Measurements from ENCODE around the gene PPOX. TPM values are rescaled to one million over a fixed set of nuclear protein-coding genes. Genes with fewer than 3 reads are reported as not detected.

PPOX gene
- total RNA-seq, 2 experiments from 2014 or later: 32.9 to 33.2 TPM

GRCh38 chr1:161157867-161158266 lies 8.4 kb upstream of the PPOX start:
- ChIA-PET POLR2A (interaction anchor here (1.0 to 2.0 kb wide), 3 partner anchors 9 to 44 kb away, joined by 4 to 16 read pairs (median 9); partner anchors contain the start of genes B4GALT3, NDUFS2 and PPOX), CTCF (interaction anchor here (0.8 to 2.1 kb wide), 9 partner anchors 8 to 224 kb away, joined by 3 to 15 read pairs (median 3); partner anchors contain the start of genes DEDD, NIT1, PFDN2 and PPOX)
- H3K4me3 Mint-ChIP-seq: no peak overlapping the region

GRCh38 chr1:161158316-161159010 lies 7.8 kb upstream of the PPOX start:
- peaks cover 68% of the 10 kb centered on the region for H3K4me1 Mint-ChIP-seq

More at GRCh38 chr1:161157867-161158266, 8.4 kb upstream of the PPOX start:
- H3K4me1 Mint-ChIP-seq: peaks cover 63% of the 10 kb centered on the region
- no peaks in the 10 kb centered on the region for H3K27me3 Mint-ChIP-seq
- no peaks in the 10 kb centered on the region for H3K9me3 Mint-ChIP-seq
- H3K27ac Mint-ChIP-seq: peak overlapping the region; percentile 12
- H3K36me3 Mint-ChIP-seq (ENCODE audit: low read depth): peaks cover 52% of the 10 kb centered on the region
- no peak for DNase-seq

DNA sequence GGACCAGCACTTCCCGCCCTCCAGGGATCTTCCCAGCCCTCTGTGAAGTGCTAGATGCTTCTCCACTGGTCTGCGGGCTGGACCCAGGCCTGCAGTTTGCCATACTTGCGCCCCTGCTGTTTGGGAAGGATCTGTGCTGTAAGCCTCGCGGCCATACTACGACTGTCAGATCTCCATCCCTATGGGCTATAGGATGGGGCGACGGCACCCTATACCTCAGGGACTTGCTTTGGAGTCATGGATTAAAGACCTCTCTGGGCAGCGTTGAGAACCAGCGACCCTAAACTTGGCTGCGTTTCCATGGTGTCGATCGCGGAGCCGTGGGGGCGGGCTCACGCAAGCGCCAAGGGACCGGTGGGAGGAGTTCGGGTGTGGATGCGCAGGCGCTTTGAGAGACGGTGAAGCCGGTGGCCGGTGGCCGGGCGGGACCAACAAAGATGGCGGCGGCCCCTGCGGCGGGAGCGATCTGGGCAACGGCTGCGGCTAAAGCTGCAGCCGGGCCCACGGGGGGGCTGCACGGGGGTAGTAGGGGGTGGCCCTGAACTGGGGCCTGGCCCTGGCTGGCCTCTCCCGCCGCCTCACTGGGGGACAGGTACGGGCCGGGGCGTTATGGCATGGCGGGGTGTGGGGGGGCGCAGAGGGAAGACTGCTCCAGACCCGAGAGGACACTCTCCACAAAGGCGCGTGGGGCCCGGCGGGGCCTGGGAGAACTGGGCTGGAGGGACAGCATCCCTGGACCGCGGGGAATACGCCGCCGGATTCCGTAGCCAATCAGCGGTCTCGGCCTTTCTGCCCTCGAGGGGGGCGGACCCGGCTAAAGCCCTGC lies 6.9 kb upstream of the PPOX start, which contains the start of gene USP21:
Gene USP21, plus strand, starts transcription at position 414 of the 826 bp plus-strand sequence. CDS start 1,141 bp downstream, outside the sequence.
- peak; percentile 93 for DNase-seq
- Mint-ChIP-seq H3K27ac (peak within 1 kb of the TSS; percentile 87), H3K9me3 (no peaks in the 10 kb centered on the region), H3K4me3 (peak within 1 kb of the TSS; percentile 92), H3K36me3 (ENCODE audit: low read depth) (peaks cover 64% of the 10 kb centered on the region), H3K4me1 (peaks cover 69% of the 10 kb centered on the region), H3K27me3 (no peaks in the 10 kb centered on the region)
- POLR2A ChIA-PET: interaction anchor here (1.1 to 2.0 kb wide), 3 partner anchors 18 to 43 kb away, joined by 3 to 9 read pairs (median 4); partner anchors contain the start of genes B4GALT3 and NDUFS2
- CTCF ChIA-PET: interaction anchor here (1.0 to 1.8 kb wide), 3 partner anchors 8 to 42 kb away, joined by 3 to 5 read pairs (median 3); partner anchors contain the start of genes NIT1 and PFDN2

More at GRCh38 chr1:161158316-161159010, 7.8 kb upstream of the PPOX start:
- Mint-ChIP-seq H3K27me3 (no peaks in the 10 kb centered on the region), H3K27ac (peak overlapping the region; percentile 87), H3K4me3 (peak overlapping the region; percentile 92), H3K36me3 (ENCODE audit: low read depth) (peaks cover 58% of the 10 kb centered on the region), H3K9me3 (no peaks in the 10 kb centered on the region)
- ChIA-PET CTCF (interaction anchor here (0.8 to 1.8 kb wide), 8 partner anchors 9 to 224 kb away, joined by 3 to 5 read pairs (median 3); partner anchors contain the start of genes DEDD, NIT1, PFDN2 and TOMM40L), POLR2A (interaction anchor here (1.1 to 2.0 kb wide), 4 partner anchors 8 to 44 kb away, joined by 3 to 16 read pairs (median 6); partner anchors contain the start of genes B4GALT3, NDUFS2 and PPOX)
- no peak for DNase-seq

DNA sequence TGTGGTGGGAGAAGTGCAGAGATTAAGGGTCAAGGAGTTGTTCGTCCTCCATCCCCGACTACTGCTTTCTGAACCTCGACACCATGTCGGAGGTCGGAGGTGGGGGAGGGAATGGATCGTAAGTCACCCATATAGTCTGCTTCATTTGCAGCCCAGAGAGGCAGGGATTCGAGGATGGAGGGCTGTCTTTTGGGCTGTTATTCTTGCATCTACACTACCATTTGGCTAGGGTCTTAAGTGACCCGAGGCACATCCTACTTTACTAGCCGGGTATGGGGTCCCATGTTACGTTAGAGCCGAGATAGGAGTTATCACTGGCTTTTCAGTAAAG lies 6.3 kb upstream of the PPOX start:
- Mint-ChIP-seq H3K36me3 (ENCODE audit: low read depth) (peaks cover 65% of the 10 kb centered on the region), H3K27me3 (no peaks in the 10 kb centered on the region), H3K4me1 (peaks cover 69% of the 10 kb centered on the region), H3K9me3 (no peaks in the 10 kb centered on the region), H3K4me3 (peak overlapping the region; percentile 92), H3K27ac (peak overlapping the region; percentile 66)
- DNase-seq: no peak
- CTCF ChIA-PET: no interaction called here
- POLR2A ChIA-PET: interaction anchor here (1.3 kb wide), 1 partner anchor 22 kb away, joined by 4 read pairs; no protein-coding TSS in a partner anchor

DNA sequence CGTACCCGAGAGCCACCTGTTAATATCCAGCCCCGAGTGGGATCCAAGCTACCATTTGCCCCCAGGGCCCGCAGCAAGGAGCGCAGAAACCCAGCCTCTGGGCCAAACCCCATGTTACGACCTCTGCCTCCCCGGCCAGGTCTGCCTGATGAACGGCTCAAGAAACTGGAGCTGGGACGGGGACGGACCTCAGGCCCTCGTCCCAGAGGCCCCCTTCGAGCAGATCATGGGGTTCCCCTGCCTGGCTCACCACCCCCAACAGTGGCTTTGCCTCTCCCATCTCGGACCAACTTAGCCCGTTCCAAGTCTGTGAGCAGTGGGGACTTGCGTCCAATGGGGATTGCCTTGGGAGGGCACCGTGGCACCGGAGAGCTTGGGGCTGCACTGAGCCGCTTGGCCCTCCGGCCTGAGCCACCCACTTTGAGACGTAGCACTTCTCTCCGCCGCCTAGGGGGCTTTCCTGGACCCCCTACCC lies 5.5 kb upstream of the PPOX start:
- peaks cover 68% of the 10 kb centered on the region for H3K4me1 Mint-ChIP-seq

GRCh38 chr1:161161652-161162051 lies 4.6 kb upstream of the PPOX start:
- Mint-ChIP-seq H3K27me3 (no peaks in the 10 kb centered on the region), H3K27ac (no peak overlapping the region), H3K4me3 (no peak overlapping the region), H3K4me1 (peaks cover 67% of the 10 kb centered on the region), H3K36me3 (ENCODE audit: low read depth) (peaks cover 58% of the 10 kb centered on the region), H3K9me3 (no peaks in the 10 kb centered on the region)
- no peak for DNase-seq
- CTCF ChIA-PET: interaction anchor here (0.8 to 1.0 kb wide), 2 partner anchors 19 to 144 kb away, joined by 3 read pairs; no protein-coding TSS in a partner anchor
- POLR2A ChIA-PET: interaction anchor here (1.1 to 1.6 kb wide), 7 partner anchors 15 to 115 kb away, joined by 3 to 5 read pairs (median 4); partner anchors contain the start of genes DEDD, TOMM40L and USF1

More for the DNA sequence above, 5.5 kb upstream of the PPOX start:
- peaks cover 61% of the 10 kb centered on the region for H3K36me3 Mint-ChIP-seq (ENCODE audit: low read depth)
- peak overlapping the region; percentile 92 for H3K4me3 Mint-ChIP-seq
- CTCF ChIA-PET: no interaction called here
- H3K9me3 Mint-ChIP-seq: no peaks in the 10 kb centered on the region
- DNase-seq: no peak
- H3K27me3 Mint-ChIP-seq: no peaks in the 10 kb centered on the region
- peak overlapping the region; percentile 66 for H3K27ac Mint-ChIP-seq
- POLR2A ChIA-PET: interaction anchor here (1.1 to 1.6 kb wide), 3 partner anchors 16 to 114 kb away, joined by 3 to 5 read pairs (median 4); partner anchors contain the start of gene USF1

DNA sequence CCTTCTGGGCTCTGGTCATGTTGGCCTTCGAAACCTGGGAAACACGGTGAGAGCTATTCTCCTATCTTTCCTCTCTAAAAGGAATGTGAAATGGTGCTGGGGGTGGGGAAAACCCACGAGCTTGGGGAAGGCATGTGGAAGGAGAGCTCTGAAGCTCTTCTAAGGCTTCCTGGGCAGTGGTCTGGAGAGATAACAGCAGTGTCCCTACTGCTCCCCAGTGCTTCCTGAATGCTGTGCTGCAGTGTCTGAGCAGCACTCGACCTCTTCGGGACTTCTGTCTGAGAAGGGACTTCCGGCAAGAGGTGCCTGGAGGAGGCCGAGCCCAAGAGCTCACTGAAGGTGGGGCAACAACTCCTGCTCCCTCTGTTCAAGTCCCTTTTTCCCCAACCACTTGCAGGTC lies 4.2 kb upstream of the PPOX start:
- H3K4me1 Mint-ChIP-seq: peaks cover 66% of the 10 kb centered on the region
- CTCF ChIA-PET: interaction anchor here (0.8 to 1.0 kb wide), 3 partner anchors 18 to 143 kb away, joined by 3 read pairs; partner anchors contain the start of gene NDUFS2

GRCh38 chr1:161162806-161163205 lies 3.4 kb upstream of the PPOX start:
- no peak overlapping the region for H3K4me3 Mint-ChIP-seq
- H3K36me3 Mint-ChIP-seq (ENCODE audit: low read depth): peaks cover 48% of the 10 kb centered on the region
- POLR2A ChIA-PET: interaction anchor here (1.2 to 1.6 kb wide), 4 partner anchors 19 to 63 kb away, joined by 3 to 5 read pairs (median 4); partner anchors contain the start of genes DEDD and TOMM40L
- H3K27ac Mint-ChIP-seq: no peak overlapping the region
- H3K4me1 Mint-ChIP-seq: peaks cover 69% of the 10 kb centered on the region
- CTCF ChIA-PET: interaction anchor here (1.0 kb wide), 1 partner anchor 39 kb away, joined by 3 read pairs; the partner anchor contains the start of gene NDUFS2
- H3K9me3 Mint-ChIP-seq: no peaks in the 10 kb centered on the region
- no peak for DNase-seq
- H3K27me3 Mint-ChIP-seq: no peaks in the 10 kb centered on the region

More for the DNA sequence above, 4.2 kb upstream of the PPOX start:
- H3K36me3 Mint-ChIP-seq (ENCODE audit: low read depth): peaks cover 55% of the 10 kb centered on the region
- no peak overlapping the region for H3K27ac Mint-ChIP-seq
- no peak overlapping the region for H3K4me3 Mint-ChIP-seq
- DNase-seq: no peak
- no peaks in the 10 kb centered on the region for H3K9me3 Mint-ChIP-seq
- POLR2A ChIA-PET: interaction anchor here (1.2 to 1.6 kb wide), 6 partner anchors 15 to 116 kb away, joined by 3 to 5 read pairs (median 4); partner anchors contain the start of genes DEDD, TOMM40L and USF1
- no peaks in the 10 kb centered on the region for H3K27me3 Mint-ChIP-seq

- Mint-ChIP-seq H3K9me3 (no peaks in the 10 kb centered on the region), H3K27ac (peak overlapping the region; percentile 7), H3K4me3 (no peak overlapping the region), H3K27me3 (no peaks in the 10 kb centered on the region), H3K36me3 (ENCODE audit: low read depth) (peaks cover 38% of the 10 kb centered on the region), H3K4me1 (peaks cover 67% of the 10 kb centered on the region)
- DNase-seq: no peak
- POLR2A ChIA-PET: no interaction called here
- CTCF ChIA-PET: interaction anchor here (0.8 to 3.9 kb wide), 3 partner anchors 23 to 62 kb away, joined by 3 to 9 read pairs (median 3); partner anchors contain the start of gene TOMM40L
These were observed 2.4 kb upstream of the PPOX start for GRCh38 chr1:161163793-161164192.

GRCh38 chr1:161164901-161165610 lies 1.2 kb upstream of the PPOX start:
- ChIA-PET POLR2A (interaction anchor here (0.7 to 5.0 kb wide), 19 partner anchors 8 to 226 kb away, joined by 3 to 69 read pairs (median 7); partner anchors contain the start of genes B4GALT3, DEDD, NDUFS2 and NIT1), CTCF (interaction anchor here (0.6 to 4.4 kb wide), 26 partner anchors 8 to 373 kb away, joined by 3 to 69 read pairs (median 8); partner anchors contain the start of genes APOA2, B4GALT3, DEDD and KLHDC9)
- peaks cover 40% of the 10 kb centered on the region for H3K36me3 Mint-ChIP-seq (ENCODE audit: low read depth)
- H3K27me3 Mint-ChIP-seq: no peaks in the 10 kb centered on the region
- H3K4me1 Mint-ChIP-seq: peaks cover 59% of the 10 kb centered on the region
- H3K4me3 Mint-ChIP-seq: peak overlapping the region; percentile 88
- H3K9me3 Mint-ChIP-seq: no peaks in the 10 kb centered on the region
- DNase-seq: no peak
- peak overlapping the region; percentile 94 for H3K27ac Mint-ChIP-seq

All from activated CD4-positive, alpha-beta memory T cell treated with anti-CD3 and anti-CD28 coated beads, Interleukin-2, amount 10 ng/mL, durations not matched to agents 7 days and 5 days (primary cell).